SK-MEL-5 (cell line): ENCODE measurements around the gene CDC45. TPM values are rescaled to one million over a fixed set of nuclear protein-coding genes. Genes with fewer than 3 reads are reported as not detected.

Experiments used
- DNase-seq: peaks from one replicate; pipeline ENCODE4 v3.0.0-alpha.2; 2016; ENCODE audit warnings: low read depth, low spot score
- in situ Hi-C: cut with HindIII; loops from 2 replicates; pipeline ENCODE4 v1.10.0; 2016; ENCODE audit warnings: low sequenced_read_pairs, high pct_unique_total_duplicates, low pct_unique_long_range_greater_than_20kb
- total RNA-seq: library from RNA; depleted of rRNA; stranded (reverse); fragments of >200 nt; shearing (Covaris generic); gene quantifications from 2 replicates; pipeline ENCODE4 v1.2.3, GENCODE V29; 2014

The CDC45 gene
- total RNA-seq, 1 experiment from 2014 or later = 36.5 TPM

- in situ Hi-C loops = no loop called here
- DNase-seq = no peak
These were observed 33.0 kb upstream of the CDC45 start for GRCh38 chr22:19446603-19447329.

DNA sequence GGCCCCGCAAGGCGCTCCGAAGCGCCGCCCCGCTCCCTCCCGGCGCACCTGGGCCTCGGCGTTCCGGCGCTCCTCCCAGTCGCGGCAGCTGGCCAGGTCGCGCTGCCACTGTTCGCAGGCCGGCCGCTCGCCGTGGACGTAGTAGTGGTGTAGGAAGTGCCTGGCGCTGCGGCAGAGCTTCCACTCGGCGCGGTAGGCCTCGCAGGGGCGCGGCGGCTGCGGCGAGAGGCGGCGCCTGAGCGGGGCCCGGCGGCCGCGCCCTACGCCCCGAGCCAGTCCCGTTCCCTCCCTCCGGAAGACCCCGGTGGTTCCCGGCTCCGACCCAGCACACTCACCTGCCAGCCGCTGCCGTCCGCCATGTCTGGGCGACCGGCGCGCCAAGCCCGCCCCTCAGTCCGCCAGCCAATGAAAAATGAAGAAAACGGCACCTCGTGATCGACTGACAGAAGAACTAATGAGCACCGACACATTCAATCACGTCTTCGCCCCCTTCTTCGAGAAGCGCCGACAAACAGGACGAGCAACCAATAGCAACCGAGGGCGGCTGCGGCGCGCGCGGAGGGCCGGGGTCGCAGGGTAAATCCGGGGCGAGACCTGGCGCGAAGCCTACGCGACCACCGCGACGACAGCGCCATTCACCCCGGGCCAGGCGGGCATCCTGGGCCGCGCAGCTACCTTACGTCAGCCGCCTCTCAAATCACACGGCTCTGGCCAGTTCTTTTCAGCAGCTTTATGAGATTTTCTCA is 32.2 kb upstream of the CDC45 start, which contains the start of gene C22orf39:
TSS of gene C22orf39 (minus strand) at position 382 of the 746 bp plus-strand sequence. CDS start at position 359, 23 bp downstream.
- peak; percentile 95 for DNase-seq
- in situ Hi-C loops = no loop called here

- in situ Hi-C loops = no loop called here
- DNase-seq = peak; percentile 75
These were observed 31.6 kb upstream of the CDC45 start for GRCh38 chr22:19448076-19448607.

- DNase-seq = no peak
- in situ Hi-C loops = no loop called here
These were observed 30.8 kb upstream of the CDC45 start for GRCh38 chr22:19448739-19449421.

DNA sequence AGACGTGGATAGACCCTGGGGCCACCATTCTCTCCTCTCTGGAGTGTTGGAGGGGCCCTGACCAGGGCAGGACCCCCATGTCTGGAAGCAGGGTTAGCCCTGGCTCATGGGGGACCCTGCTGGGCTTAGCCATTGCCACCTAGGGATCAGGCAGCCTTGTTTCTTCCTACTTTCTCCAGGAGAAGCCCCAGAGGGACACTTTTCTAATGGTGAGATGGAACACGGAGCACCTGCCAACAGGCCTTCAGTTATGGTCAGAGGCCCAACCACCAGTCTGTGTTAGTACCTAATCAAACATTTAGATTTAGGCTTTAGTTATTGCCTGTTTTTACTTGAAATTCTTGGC is 30.3 kb upstream of the CDC45 start:
- DNase-seq = no peak
- in situ Hi-C loops = no loop called here

DNA sequence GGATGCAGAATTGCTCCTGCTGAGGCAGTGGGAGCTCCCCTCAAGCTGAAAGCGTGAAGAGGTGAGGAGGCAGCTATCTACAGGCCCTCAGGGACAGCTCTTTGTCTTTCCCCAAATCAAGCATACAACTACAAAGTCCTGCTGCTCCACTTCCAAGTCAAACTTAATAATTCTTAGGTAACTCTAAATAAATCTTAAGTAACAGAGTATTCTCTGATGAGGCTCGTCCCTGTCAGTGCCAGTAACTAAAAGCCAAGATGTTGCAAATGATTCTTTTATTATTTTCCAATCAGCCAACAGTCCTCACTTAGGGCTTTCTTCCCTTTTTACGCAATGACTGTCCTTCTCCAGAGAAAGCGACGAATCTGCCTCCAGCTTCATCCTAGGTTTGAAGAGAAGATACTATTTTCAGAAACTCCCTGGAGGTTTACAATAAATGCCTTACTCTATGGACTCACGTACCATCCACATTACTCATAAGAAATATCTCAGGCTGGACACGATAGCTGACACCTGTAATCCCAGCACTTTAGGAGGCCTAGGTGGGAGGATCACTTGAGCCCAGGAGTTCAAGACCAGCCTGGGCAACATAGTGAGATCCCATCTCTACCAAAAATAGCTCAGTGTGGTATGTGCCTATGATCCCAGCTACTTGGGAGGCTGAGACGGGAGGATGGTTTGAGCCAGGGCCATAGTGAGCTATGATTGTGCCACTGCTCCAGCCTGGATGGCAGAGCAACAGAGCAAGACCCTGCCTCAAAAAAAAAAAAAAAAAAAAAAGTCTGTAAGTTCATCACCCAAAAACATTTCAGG is 29.2 kb upstream of the CDC45 start:
- no peak for DNase-seq
- in situ Hi-C loops = no loop called here

- in situ Hi-C loops = no loop called here
- DNase-seq = no peak
These were observed 28.1 kb upstream of the CDC45 start for GRCh38 chr22:19451570-19451969.

- DNase-seq = no peak
- in situ Hi-C loops = no loop called here
These were observed 26.0 kb upstream of the CDC45 start for GRCh38 chr22:19453718-19454117.

DNA sequence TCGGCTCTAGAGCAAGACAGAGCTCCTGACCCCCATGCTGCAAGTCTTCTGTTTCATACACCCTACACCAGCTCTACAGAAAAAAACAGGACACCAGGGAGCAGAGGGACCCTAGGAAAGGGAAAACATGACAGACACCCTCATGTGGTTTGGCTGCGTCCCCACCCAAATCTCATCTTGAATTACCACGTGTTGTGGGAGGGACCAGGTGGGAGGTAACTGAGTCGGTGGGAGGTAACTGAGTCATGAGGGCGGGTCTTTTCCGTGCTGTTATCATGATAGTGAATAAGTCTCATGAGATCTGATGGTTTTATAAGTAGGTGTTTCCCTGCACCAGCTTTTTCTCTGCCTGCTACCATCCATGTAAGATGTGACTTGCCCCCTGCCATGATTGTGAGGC is 25.6 kb upstream of the CDC45 start:
- no peak for DNase-seq
- in situ Hi-C loops = no loop called here

GRCh38 chr22:19455033-19455432 is 24.7 kb upstream of the CDC45 start:
- no peak for DNase-seq
- in situ Hi-C loops = no loop called here

GRCh38 chr22:19455585-19456370 is 23.9 kb upstream of the CDC45 start:
- DNase-seq = no peak
- in situ Hi-C loops = no loop called here

DNA sequence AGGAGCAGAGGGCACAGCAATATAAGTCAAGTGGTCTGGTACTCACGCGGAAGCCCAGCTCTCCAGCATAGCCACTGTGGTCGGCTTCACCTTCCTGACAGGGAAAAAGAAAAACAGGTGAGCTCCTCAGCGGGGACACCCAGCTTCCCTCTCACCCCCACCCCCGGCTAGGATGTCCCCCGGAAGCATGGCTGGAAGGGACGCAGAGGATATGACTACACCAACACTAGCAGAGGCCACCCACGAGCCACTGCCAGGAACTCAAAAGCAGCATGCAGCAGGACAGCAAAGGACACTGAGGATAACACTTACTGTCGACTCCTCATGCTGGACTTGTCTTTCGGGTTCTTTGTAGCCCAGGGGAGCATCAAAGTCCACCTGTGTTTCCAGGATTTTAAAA is 23.2 kb upstream of the CDC45 start:
- in situ Hi-C loops = no loop called here
- no peak for DNase-seq

DNA sequence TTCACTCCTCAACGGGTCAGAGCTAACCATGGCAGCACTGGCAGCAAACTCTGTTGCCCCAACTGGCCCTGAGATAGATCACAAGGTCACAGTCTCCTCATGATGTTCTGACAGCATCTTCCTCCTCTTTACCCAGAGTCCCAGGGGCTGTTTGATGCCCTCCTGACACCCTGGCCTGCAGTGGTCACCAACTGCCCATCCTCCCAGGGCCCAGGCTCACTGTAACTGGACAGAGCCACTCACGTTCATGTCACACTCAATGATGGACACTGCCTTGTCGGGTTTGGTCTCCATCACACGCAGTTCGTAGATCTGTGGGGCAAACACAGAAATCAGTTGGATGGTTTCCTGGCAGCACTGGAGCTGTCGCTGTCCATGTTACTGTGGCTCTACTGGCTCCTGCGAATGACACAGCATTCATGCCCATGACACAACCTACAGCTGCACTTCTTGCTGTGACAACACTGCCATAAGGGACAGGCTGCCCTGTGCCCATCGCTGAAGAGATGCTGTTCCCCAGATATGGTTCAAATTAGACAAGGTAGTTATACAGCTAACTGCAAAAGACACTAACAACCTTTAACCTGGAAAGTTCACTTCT is 21.8 kb upstream of the CDC45 start:
- in situ Hi-C loops = no loop called here
- no peak for DNase-seq

DNA sequence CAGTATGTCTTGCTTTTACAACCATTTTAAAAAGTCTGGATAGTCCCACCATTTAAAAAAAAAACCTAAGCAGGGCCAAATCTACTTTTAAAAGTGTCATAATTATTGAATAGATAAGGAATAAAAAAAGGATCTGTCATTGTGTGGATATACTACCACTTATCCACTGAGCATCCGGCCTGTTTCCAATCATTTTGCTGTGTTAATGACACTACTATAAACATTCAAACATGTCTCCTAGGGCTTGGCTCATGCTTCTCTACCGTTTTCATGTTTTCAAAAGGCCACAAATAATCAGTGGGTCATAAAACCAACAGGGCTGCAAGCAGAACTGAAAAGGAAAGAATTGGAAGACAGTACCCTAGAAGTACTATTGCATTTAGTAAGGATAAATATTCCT is 19.7 kb upstream of the CDC45 start:
- no peak for DNase-seq
- in situ Hi-C loops = no loop called here

GRCh38 chr22:19461506-19461905 is 18.2 kb upstream of the CDC45 start:
- in situ Hi-C loops = no loop called here
- no peak for DNase-seq

- no peak for DNase-seq
- in situ Hi-C loops = no loop called here
These were observed 16.7 kb upstream of the CDC45 start for GRCh38 chr22:19463008-19463407.
